Measurements from ENCODE around the gene RHBDD3. TPM values are rescaled to one million over a fixed set of nuclear protein-coding genes. Genes with fewer than 3 reads are reported as not detected.
"Not testable (repeated sequence)": the region's sequence is repeated elsewhere in the genome, so short reads cannot be mapped to it uniquely, and the experiment has no call there.

RHBDD3 gene
- total and polyA plus RNA-seq, 11 donors: 10.9 to 29.5 (median 13.7) TPM

GRCh38 chr22:29224859-29225410 is 42.8 kb downstream of the RHBDD3 start:
- Histone ChIP-seq H3K27me3 (no peaks in the 10 kb centered on the region), H3K36me3 (no peaks in the 10 kb centered on the region), H3K27ac (peak overlapping the region in 3 of 12 donors; percentile 8 to 50 (median 34)), H3K4me1 (peaks cover 0 to 18% (median 13%) of the 10 kb centered on the region in 12 donors), H3K4me3 (no peak overlapping the region), H3K9me3 (no peaks in the 10 kb centered on the region)
- TF ChIP-seq, protein P1, sequence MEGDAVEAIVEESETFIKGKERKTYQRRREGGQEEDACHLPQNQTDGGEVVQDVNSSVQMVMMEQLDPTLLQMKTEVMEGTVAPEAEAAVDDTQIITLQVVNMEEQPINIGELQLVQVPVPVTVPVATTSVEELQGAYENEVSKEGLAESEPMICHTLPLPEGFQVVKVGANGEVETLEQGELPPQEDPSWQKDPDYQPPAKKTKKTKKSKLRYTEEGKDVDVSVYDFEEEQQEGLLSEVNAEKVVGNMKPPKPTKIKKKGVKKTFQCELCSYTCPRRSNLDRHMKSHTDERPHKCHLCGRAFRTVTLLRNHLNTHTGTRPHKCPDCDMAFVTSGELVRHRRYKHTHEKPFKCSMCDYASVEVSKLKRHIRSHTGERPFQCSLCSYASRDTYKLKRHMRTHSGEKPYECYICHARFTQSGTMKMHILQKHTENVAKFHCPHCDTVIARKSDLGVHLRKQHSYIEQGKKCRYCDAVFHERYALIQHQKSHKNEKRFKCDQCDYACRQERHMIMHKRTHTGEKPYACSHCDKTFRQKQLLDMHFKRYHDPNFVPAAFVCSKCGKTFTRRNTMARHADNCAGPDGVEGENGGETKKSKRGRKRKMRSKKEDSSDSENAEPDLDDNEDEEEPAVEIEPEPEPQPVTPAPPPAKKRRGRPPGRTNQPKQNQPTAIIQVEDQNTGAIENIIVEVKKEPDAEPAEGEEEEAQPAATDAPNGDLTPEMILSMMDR (IDR thresholded peaks at IDR 0.05): no peak
- TF ChIP-seq POLR2A (IDR thresholded peaks at IDR 0.05): no peak
- ATAC-seq (no peak), DNase-seq (no peak)
- intact Hi-C loops (cut with DNase I): no loop called here
- WGBS, 4 donors: 88 to 96% (median 95%) methylated on average over 5 to 7 of the region's 7 CpGs

DNA sequence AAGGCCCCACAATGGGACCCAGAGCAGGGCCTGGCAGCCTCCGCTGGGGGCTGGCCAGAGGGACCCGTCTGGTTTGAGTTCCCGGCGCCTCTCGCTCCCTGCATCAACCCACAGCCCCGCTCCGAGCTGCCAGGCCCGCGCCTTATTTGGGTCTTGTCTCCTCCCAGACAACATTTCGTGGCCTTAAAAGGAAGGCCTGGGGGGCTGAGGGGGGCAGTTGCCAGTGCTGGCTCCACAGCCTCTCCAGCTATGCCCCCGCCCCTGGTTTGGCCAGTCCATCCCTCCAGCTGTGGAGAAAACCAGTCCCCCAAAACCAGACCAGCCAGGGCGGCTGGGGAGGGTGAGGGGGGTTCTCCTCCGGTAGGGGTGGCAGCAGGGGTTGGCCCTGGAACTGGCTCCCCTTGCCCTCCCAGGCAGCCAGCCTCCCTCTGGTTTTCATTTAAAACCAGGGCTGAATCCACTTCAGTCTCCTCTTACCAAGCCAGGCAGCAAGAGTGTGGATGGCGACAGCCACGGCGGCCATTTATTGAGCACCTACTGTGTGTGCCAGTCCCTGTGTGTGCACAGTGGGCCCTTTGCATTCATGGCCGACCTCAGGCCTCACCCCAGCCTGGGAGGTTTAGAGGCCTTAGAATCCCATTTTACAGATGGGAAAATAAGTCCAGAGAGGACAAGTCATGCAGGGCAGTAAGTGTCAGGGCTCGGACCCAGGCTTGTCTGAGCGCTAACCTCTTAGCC is 43.5 kb downstream of the RHBDD3 start:
- no peak for TF ChIP-seq POLR2A (IDR thresholded peaks at IDR 0.05)
- TF ChIP-seq, protein P1 (IDR thresholded peaks at IDR 0.05): no peak
- intact Hi-C loops (cut with DNase I): no loop called here
- DNase-seq: no peak
- Histone ChIP-seq H3K9me3 (no peaks in the 10 kb centered on the region), H3K4me1 (peaks cover 0 to 18% (median 13%) of the 10 kb centered on the region in 12 donors), H3K4me3 (no peak overlapping the region), H3K27me3 (no peaks in the 10 kb centered on the region), H3K36me3 (no peaks in the 10 kb centered on the region), H3K27ac (peak overlapping the region in 1 of 12 donors; percentile 52)
- WGBS, 4 donors: 70 to 88% (median 78%) methylated on average over 7 to 19 of the region's 19 CpGs
- no peak for ATAC-seq

DNA sequence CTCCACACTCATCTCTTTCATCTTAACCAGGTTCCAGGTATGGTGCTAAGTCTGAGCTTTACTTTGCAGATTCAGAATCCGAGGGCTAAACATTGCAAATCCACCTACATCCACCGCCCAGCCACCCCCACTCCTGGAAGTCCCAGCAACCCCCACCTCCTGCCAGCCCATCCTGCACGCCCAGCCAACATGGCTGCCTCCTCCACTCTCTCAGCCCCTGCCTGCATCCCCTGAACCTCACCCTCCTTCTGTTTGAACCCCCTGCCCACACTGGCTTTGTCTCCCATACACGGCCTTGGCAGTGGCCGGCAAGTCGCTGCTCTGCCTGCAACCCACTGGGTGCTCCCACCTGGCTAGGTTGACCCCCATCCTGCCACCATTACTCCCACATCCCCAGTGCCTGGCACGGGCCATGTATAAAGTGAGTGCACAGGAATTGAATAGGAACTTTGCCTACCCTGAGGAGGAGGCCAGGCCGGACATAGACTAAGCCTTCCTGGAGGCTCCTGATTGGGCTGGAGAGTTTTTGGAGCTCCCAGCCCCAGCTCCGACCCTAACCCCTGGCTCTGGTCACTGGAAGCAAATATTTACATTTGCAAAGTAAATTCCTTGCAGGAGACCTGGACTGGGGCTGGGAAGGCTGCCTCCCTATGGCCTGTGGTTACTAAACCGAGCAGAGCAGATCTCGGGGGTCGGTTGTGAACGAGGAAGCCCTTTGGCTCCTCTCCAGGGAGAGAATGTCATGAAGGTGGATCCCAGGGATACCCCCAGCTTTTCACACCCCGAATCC is 47.7 kb downstream of the RHBDD3 start:
- no peak overlapping the region for H3K4me3 ChIP-seq
- TF ChIP-seq, protein P1 (IDR thresholded peaks at IDR 0.05): no peak
- no peak for TF ChIP-seq POLR2A (IDR thresholded peaks at IDR 0.05)
- H3K27me3 ChIP-seq: no peaks in the 10 kb centered on the region
- no peaks in the 10 kb centered on the region for H3K36me3 ChIP-seq
- no peak overlapping the region for H3K27ac ChIP-seq
- intact Hi-C loops (cut with DNase I): no loop called here
- peaks cover 0 to 6% (median 3%) of the 10 kb centered on the region in 12 donors for H3K4me1 ChIP-seq
- no peak for DNase-seq
- 90 to 91% (median 90%) methylated on average over 12 to 14 of the region's 14 CpGs for WGBS, 4 donors
- no peaks in the 10 kb centered on the region for H3K9me3 ChIP-seq
- no peak for ATAC-seq

- H3K9me3 ChIP-seq; H3K4me3 ChIP-seq; H3K36me3 ChIP-seq; ATAC-seq; H3K27me3 ChIP-seq; DNase-seq; intact Hi-C loops (cut with DNase I); H3K27ac ChIP-seq; H3K4me1 ChIP-seq: not testable (repeated sequence)
- 75 to 96% (median 83%) methylated on average over 2 of the region's 2 CpGs for WGBS, 4 donors
These were observed 48.4 kb downstream of the RHBDD3 start for GRCh38 chr22:29219409-29219782.

Measured in heart left ventricle (tissue), 16 donors.